DMS79 treated with DMSO at 0.1 percent for 48 hours (cell line): ENCODE results near the gene CCR5AS.
"Not testable (repeated sequence)": the region's sequence is repeated elsewhere in the genome, so short reads cannot be mapped to it uniquely, and the experiment has no call there.

Source experiments
- DNase-seq: peaks from one replicate; lab custom pipeline; 2025; lab: John Stamatoyannopoulos, UW

Gene CCR5AS

GRCh38 chr3:46402902-46403301 lies 4.0 kb downstream of the CCR5AS start:
- DNase-seq: not testable (repeated sequence)

- no peak for DNase-seq
These were observed 5.3 kb downstream of the CCR5AS start for GRCh38 chr3:46401579-46401978.

GRCh38 chr3:46400846-46401245 lies 6.0 kb downstream of the CCR5AS start:
- DNase-seq: no peak

- DNase-seq: no peak
These were observed 6.7 kb downstream of the CCR5AS start for GRCh38 chr3:46400000-46400734.

- no peak for DNase-seq
These were observed 7.3 kb downstream of the CCR5AS start for GRCh38 chr3:46399557-46399956.

- DNase-seq: no peak
These were observed 7.8 kb downstream of the CCR5AS start for GRCh38 chr3:46399098-46399497.

- DNase-seq: no peak
These were observed 8.5 kb downstream of the CCR5AS start for GRCh38 chr3:46398186-46398955.

GRCh38 chr3:46397111-46397510 lies 9.8 kb downstream of the CCR5AS start:
- no peak for DNase-seq

GRCh38 chr3:46395766-46396530 lies 10.9 kb downstream of the CCR5AS start:
- DNase-seq: no peak

- DNase-seq: no peak
These were observed 11.6 kb downstream of the CCR5AS start for GRCh38 chr3:46395210-46395661.

- DNase-seq: no peak
These were observed 13.1 kb downstream of the CCR5AS start for GRCh38 chr3:46393554-46394434.

GRCh38 chr3:46393011-46393410 lies 13.9 kb downstream of the CCR5AS start:
- no peak for DNase-seq

- not testable (repeated sequence) for DNase-seq
These were observed 15.3 kb downstream of the CCR5AS start for GRCh38 chr3:46391526-46391925.

GRCh38 chr3:46389306-46389705 lies 17.6 kb downstream of the CCR5AS start:
- no peak for DNase-seq

- DNase-seq: not testable (repeated sequence)
These were observed 18.0 kb downstream of the CCR5AS start for GRCh38 chr3:46388847-46389246.

GRCh38 chr3:46386205-46386604 lies 20.7 kb downstream of the CCR5AS start:
- DNase-seq: no peak

- DNase-seq: no peak
These were observed 22.9 kb downstream of the CCR5AS start for GRCh38 chr3:46383951-46384330.

GRCh38 chr3:46383211-46383950 lies 23.5 kb downstream of the CCR5AS start:
- no peak for DNase-seq

GRCh38 chr3:46381625-46382024 lies 25.2 kb downstream of the CCR5AS start:
- DNase-seq: no peak

GRCh38 chr3:46380471-46381221 lies 26.2 kb downstream of the CCR5AS start:
- no peak for DNase-seq
